Right hindlimb (tissue), 1 donor: ENCODE results near the gene ASH1L.
"Not testable (repeated sequence)": the region's sequence is repeated elsewhere in the genome, so short reads cannot be mapped to it uniquely, and the experiment has no call there.

Experiments used
- DNase-seq: peaks from one replicate; pipeline ENCODE4 v3.0.0-alpha.2; 2018

The ASH1L gene

GRCh38 chr1:155488419-155488818 is 74.2 kb downstream of the ASH1L start:
- DNase-seq: not testable (repeated sequence)

GRCh38 chr1:155487541-155487940 is 75.1 kb downstream of the ASH1L start:
- no peak for DNase-seq

- not testable (repeated sequence) for DNase-seq
Observed at GRCh38 chr1:155486952-155487351, 75.7 kb downstream of the ASH1L start.

- DNase-seq: no peak
Observed at GRCh38 chr1:155485945-155486344, 76.7 kb downstream of the ASH1L start.

GRCh38 chr1:155485222-155485621 is 77.4 kb downstream of the ASH1L start:
- no peak for DNase-seq

- peak; percentile 59 for DNase-seq
Observed at GRCh38 chr1:155481741-155482241, 80.8 kb downstream of the ASH1L start.

GRCh38 chr1:155479205-155479604 is 83.4 kb downstream of the ASH1L start:
- DNase-seq: no peak

GRCh38 chr1:155478270-155478852 is 84.2 kb downstream of the ASH1L start:
- DNase-seq: no peak

GRCh38 chr1:155474146-155474545 is 88.5 kb downstream of the ASH1L start:
- no peak for DNase-seq

GRCh38 chr1:155473151-155473821 is 89.3 kb downstream of the ASH1L start:
- no peak for DNase-seq

- no peak for DNase-seq
Observed at GRCh38 chr1:155472491-155473083, 90.0 kb downstream of the ASH1L start.

- DNase-seq: no peak
Observed at GRCh38 chr1:155471891-155472290, 90.7 kb downstream of the ASH1L start.

- DNase-seq: no peak
Observed at GRCh38 chr1:155471026-155471425, 91.6 kb downstream of the ASH1L start.

- DNase-seq: no peak
Observed at GRCh38 chr1:155466996-155467395, 95.6 kb downstream of the ASH1L start.

- DNase-seq: no peak
Observed at GRCh38 chr1:155466617-155466972, 96.0 kb downstream of the ASH1L start.

GRCh38 chr1:155463865-155464650 is 98.5 kb downstream of the ASH1L start:
- no peak for DNase-seq

- DNase-seq: no peak
Observed at GRCh38 chr1:155458111-155458510, 104.5 kb downstream of the ASH1L start.

GRCh38 chr1:155457266-155457665 is 105.3 kb downstream of the ASH1L start:
- DNase-seq: no peak

- no peak for DNase-seq
Observed at GRCh38 chr1:155455588-155456195, 106.9 kb downstream of the ASH1L start.

- no peak for DNase-seq
Observed at GRCh38 chr1:155454096-155454495, 108.5 kb downstream of the ASH1L start.

GRCh38 chr1:155453141-155453540 is 109.5 kb downstream of the ASH1L start:
- DNase-seq: no peak

GRCh38 chr1:155451199-155451598 is 111.4 kb downstream of the ASH1L start:
- no peak for DNase-seq

- DNase-seq: not testable (repeated sequence)
Observed at GRCh38 chr1:155442431-155442830, 120.2 kb downstream of the ASH1L start.
